Epithelial cell of esophagus (primary cell): ENCODE data around the gene ORC1.

Source experiments
- DNase-seq: peaks from one replicate; pipeline ENCODE4 v3.0.0; 2010; ENCODE audit warnings: low read depth
- H3K4me3 ChIP-seq: 2 replicates; pipeline ENCODE4 v1.5.1; 2011; ENCODE audit warnings: mild to moderate bottlenecking, low read length, control low read depth
- CTCF ChIP-seq: IDR thresholded peaks from 2 replicates; pipeline ENCODE4 v1.5.1; 2011; ENCODE audit warnings: low read depth, mild to moderate bottlenecking, low read length, control low read depth, inconsistent platforms; ENCODE audit not compliant: insufficient read depth; ENCODE audit errors: missing control alignments

The ORC1 gene

GRCh38 chr1:52367272-52367671 lies 37.0 kb downstream of the ORC1 start:
- DNase-seq = no peak
- TF ChIP-seq CTCF = no peak
- H3K4me3 ChIP-seq = no peak overlapping the region

GRCh38 chr1:52366517-52366827 lies 37.8 kb downstream of the ORC1 start:
- peak overlapping the region; percentile 29 for H3K4me3 ChIP-seq
- no peak for DNase-seq
- no peak for TF ChIP-seq CTCF

GRCh38 chr1:52365746-52366516 lies 38.3 kb downstream of the ORC1 start, which contains the start of gene CC2D1B:
Gene CC2D1B, minus strand, starts transcription at chr1:52366205. Its CDS starts 1,585 bp downstream, at chr1:52364620.
- H3K4me3 ChIP-seq = peak within 1 kb of the TSS; percentile 87
- TF ChIP-seq CTCF = no peak
- DNase-seq = peak; percentile 99

- H3K4me3 ChIP-seq = peak overlapping the region; percentile 87
- no peak for TF ChIP-seq CTCF
- peak; percentile 64 for DNase-seq
Measured at GRCh38 chr1:52365071-52365745, 39.0 kb downstream of the ORC1 start.

GRCh38 chr1:52364235-52364839 lies 39.9 kb downstream of the ORC1 start:
- H3K4me3 ChIP-seq = no peak overlapping the region

GRCh38 chr1:52360595-52360968 lies 43.6 kb downstream of the ORC1 start:
- no peak overlapping the region for H3K4me3 ChIP-seq
- DNase-seq = no peak
- TF ChIP-seq CTCF = no peak

More at GRCh38 chr1:52364235-52364839, 39.9 kb downstream of the ORC1 start:
- no peak for TF ChIP-seq CTCF
- DNase-seq = no peak
